Colonic mucosa (tissue), 4 donors: ENCODE results near the gene ADAMTS19. TPM values are rescaled to one million over a fixed set of nuclear protein-coding genes. Genes with fewer than 3 reads are reported as not detected.

ENCODE experiments used
- DNase-seq: peaks from one replicate; pipeline ENCODE4 v3.0.0-alpha.2; 2020
- H3K27ac ChIP-seq: fragments of 200-600 bp; one replicate; pipeline ENCODE4 v1.8.0; 2021
- H3K27me3 ChIP-seq: fragments of 200-600 bp; one replicate; pipeline ENCODE4 v1.8.0; 2021
- H3K36me3 ChIP-seq: fragments of 200-600 bp; one replicate; pipeline ENCODE4 v1.8.0; 2021
- H3K4me1 ChIP-seq: fragments of 200-600 bp; one replicate; pipeline ENCODE4 v1.8.0; 2021; ENCODE audit warnings: mild to moderate bottlenecking
- H3K4me3 ChIP-seq: fragments of 200-600 bp; one replicate; pipeline ENCODE4 v1.8.0; 2021
- H3K9ac ChIP-seq, 2 donors: one replicate each; pipeline ENCODE4 v1.7.0; 2013; ENCODE audit warnings: control low read depth in 2 of 2, low read depth in 2 of 2, low read length in 2 of 2
- H3K9me3 ChIP-seq: fragments of 200-600 bp; one replicate; pipeline ENCODE4 v1.8.0; 2021
- intact Hi-C: fragments of 100-400 bp; cut with DNase I; formaldehyde crosslinking; loops from one replicate; pipeline ENCODE4 v1.14.1; 2022
- total RNA-seq, 2 donors: library from RNA; stranded (reverse); fragmentation: NEBNext Ultra II Directional in 1 of 2; extraction: Animal tissue kit (Norgen Biotek cat#: 25700) in 1 of 2; gene quantifications; one replicate each; pipeline ENCODE4 v1.2.1, GENCODE V29; 2021
- TF ChIP-seq, protein P1 (sequence below): fragments of 200-600 bp; IDR thresholded peaks from one replicate; pipeline ENCODE4 v1.8.0; 2022; ENCODE audit warnings: antibody characterized with exemption, mild to moderate bottlenecking
- donor health status: healthy.
- donor health status: DM: no; HTN: no; CAD: no.
- donor health status: DM: no; HTN: no; CAD: no.

The ADAMTS19 gene
- total RNA-seq, 2 donors from 2014 or later = 0.80 to 1.1 TPM

DNA sequence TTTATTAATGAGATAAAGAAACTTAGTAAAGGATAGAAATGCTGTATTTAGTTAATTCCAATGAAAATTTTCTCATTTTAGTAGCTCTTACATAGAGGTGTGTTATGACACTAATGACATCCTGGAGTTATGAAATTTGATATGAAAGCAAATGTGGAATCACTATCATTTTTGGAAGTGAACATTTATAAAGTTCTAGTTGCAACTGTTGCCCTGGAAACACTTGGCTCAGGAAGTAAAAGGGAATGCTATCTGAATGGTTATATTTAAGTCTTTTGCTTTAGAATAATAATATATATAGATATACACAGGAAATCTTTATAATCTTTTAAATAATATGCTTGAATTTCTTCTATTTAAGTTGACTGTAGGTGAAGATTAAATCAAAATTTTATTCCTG, 16.7 kb downstream of the ADAMTS19 start:
- no peak overlapping the region for H3K9ac ChIP-seq
- intact Hi-C loops = no loop called here
- H3K4me3 ChIP-seq = no peak overlapping the region
- no peaks in the 10 kb centered on the region for H3K36me3 ChIP-seq
- H3K4me1 ChIP-seq = no peaks in the 10 kb centered on the region
- H3K9me3 ChIP-seq = no peaks in the 10 kb centered on the region
- no peak for DNase-seq
- TF ChIP-seq, protein P1, sequence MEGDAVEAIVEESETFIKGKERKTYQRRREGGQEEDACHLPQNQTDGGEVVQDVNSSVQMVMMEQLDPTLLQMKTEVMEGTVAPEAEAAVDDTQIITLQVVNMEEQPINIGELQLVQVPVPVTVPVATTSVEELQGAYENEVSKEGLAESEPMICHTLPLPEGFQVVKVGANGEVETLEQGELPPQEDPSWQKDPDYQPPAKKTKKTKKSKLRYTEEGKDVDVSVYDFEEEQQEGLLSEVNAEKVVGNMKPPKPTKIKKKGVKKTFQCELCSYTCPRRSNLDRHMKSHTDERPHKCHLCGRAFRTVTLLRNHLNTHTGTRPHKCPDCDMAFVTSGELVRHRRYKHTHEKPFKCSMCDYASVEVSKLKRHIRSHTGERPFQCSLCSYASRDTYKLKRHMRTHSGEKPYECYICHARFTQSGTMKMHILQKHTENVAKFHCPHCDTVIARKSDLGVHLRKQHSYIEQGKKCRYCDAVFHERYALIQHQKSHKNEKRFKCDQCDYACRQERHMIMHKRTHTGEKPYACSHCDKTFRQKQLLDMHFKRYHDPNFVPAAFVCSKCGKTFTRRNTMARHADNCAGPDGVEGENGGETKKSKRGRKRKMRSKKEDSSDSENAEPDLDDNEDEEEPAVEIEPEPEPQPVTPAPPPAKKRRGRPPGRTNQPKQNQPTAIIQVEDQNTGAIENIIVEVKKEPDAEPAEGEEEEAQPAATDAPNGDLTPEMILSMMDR = no peak
- H3K27me3 ChIP-seq = no peaks in the 10 kb centered on the region
- no peak overlapping the region for H3K27ac ChIP-seq

DNA sequence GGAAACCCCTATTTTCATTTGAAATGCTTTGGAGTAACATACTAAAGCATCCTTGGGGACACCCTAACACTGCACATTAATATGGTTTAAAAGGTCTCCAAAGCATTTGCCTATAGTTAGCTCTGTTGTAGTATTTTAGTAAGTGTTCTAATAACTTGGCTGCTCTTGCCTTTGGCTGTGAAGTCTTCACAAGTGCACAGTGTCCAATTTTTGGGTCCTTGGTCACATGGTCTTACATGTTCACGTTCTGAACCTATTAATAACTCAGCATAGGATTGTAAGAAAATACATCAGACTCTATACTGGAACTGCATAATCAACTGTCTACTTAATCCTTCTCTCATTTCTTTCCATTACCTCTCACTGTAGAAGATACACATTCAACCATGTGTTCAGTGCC, 17.4 kb downstream of the ADAMTS19 start:
- no peak overlapping the region for H3K27ac ChIP-seq
- H3K27me3 ChIP-seq = no peaks in the 10 kb centered on the region
- TF ChIP-seq, protein P1 = no peak
- no peak for DNase-seq
- H3K4me3 ChIP-seq = no peak overlapping the region
- H3K4me1 ChIP-seq = no peaks in the 10 kb centered on the region
- H3K36me3 ChIP-seq = no peaks in the 10 kb centered on the region
- no peaks in the 10 kb centered on the region for H3K9me3 ChIP-seq
- H3K9ac ChIP-seq = no peak overlapping the region
- intact Hi-C loops = no loop called here

DNA sequence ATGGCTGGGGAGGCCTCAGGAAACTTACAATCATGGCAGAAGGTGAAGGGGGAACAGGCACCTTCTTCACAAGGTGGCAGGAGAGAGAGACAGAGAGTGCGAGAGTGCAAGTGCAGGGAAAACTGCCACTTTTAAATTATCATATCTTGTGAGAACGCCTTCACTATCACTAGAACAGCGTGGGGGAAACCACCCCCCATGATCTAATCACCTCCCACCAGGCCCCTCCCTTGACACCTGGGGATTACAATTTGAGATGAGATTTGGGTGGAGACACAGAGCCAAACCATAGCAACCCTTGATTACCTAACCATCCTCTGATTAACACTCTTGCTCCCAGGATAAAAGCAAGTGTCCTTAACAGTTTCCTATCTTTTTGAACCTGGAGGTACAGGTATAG, 21.1 kb downstream of the ADAMTS19 start:
- TF ChIP-seq, protein P1 = no peak
- H3K9ac ChIP-seq = no peak overlapping the region
- H3K9me3 ChIP-seq = no peaks in the 10 kb centered on the region
- H3K36me3 ChIP-seq = no peaks in the 10 kb centered on the region
- no peak overlapping the region for H3K27ac ChIP-seq
- H3K4me3 ChIP-seq = no peak overlapping the region
- no peaks in the 10 kb centered on the region for H3K27me3 ChIP-seq
- H3K4me1 ChIP-seq = no peaks in the 10 kb centered on the region
- intact Hi-C loops = no loop called here
- DNase-seq = no peak

DNA sequence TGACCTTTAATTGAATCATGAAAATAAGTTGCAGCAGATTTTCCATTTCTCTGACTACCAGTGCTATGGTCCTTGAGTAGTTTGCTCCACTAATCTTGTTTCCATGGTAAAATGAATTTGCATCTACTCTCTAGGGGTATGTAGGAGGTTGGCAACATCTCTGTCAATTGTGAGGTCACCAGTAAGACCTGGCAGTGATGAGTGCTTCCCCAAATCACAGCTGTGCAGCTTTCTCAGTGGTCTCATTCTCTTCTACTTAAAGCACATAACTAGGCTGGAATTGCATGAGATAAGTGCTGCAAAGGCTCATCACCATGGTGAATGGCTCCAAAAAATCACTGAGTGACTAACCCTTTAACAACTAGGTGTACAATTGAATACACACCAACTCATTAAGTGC, 36.3 kb downstream of the ADAMTS19 start:
- Histone ChIP-seq H3K27me3 (no peaks in the 10 kb centered on the region), H3K4me1 (no peaks in the 10 kb centered on the region), H3K4me3 (no peak overlapping the region), H3K9ac (no peak overlapping the region), H3K9me3 (no peaks in the 10 kb centered on the region), H3K27ac (no peak overlapping the region), H3K36me3 (no peaks in the 10 kb centered on the region)
- intact Hi-C loops = no loop called here
- TF ChIP-seq, protein P1 = no peak
- DNase-seq = no peak

DNA sequence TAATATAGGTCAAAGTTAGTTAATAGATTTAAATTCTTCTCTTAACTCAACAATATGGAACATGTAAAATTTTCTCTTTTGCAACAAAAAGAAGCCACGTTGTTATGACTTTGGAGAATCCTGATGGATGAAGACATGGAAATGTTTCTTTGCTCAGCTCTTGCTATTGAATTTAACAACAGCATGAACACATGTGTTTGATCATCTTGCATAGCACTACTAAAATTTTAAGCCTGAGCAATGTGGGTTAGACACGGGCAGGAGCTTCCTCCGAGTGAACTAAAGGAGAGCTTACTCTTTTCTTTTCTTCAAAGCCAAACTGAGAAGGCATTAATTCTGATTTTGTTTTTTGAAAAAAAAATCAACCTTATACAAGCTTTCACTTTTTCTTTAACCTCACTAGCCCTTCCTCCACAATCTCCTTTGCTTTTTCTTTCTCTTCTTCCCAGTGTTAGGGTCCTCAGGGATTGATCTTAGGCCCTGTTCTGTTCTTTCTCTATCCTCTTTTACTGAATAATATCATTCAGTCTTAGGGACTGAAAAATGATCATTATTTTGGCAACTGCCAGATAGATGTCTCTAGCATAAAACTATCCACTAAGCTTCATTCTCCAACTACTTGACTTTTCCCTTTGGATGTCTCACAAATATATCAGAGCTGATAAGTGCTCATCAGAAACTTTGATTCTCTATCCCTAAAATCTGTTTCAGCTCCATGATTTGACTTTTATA, 36.9 kb downstream of the ADAMTS19 start:
- Histone ChIP-seq H3K9ac (no peak overlapping the region), H3K4me3 (no peak overlapping the region), H3K27me3 (no peaks in the 10 kb centered on the region), H3K4me1 (no peaks in the 10 kb centered on the region), H3K9me3 (no peaks in the 10 kb centered on the region), H3K27ac (no peak overlapping the region), H3K36me3 (no peaks in the 10 kb centered on the region)
- intact Hi-C loops = no loop called here
- DNase-seq = no peak
- TF ChIP-seq, protein P1 = no peak
